Measurements from ENCODE around the gene OARD1.
A peak's percentile ranks its signal among the peaks of the same experiment; 100 is the strongest.
"Not testable (repeated sequence)": the region's sequence is repeated elsewhere in the genome, so short reads cannot be mapped to it uniquely, and the experiment has no call there.

OARD1 gene

GRCh38 chr6:41071923-41072835, at the start of gene OARD1:
OARD1 (minus strand) TSS chr6:41072356; CDS start chr6:41071634, 722 bp downstream.
- DNase-seq: peak; percentile 100

DNA sequence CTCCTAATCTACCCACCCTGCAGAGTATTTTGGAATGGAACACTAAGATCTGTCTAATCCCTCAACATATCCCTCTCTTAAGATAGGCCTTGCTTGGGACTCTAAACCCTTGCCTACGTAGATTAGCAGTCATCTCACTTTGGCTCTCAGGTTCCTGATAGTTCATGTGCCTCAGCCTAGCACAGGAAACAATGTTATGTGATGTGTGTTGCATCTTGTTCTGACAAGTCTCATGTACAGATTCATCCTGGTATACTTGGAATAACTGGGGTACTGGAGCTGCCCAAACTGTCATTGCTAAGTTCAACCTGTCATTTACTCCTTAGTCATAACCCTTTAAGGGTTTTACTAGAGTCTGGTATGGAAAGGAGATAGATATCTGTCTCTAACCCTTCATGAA, 47.9 kb upstream of the OARD1 start:
- no peak for DNase-seq

- DNase-seq: no peak
Observed at GRCh38 chr6:41119508-41119907, 47.4 kb upstream of the OARD1 start.

DNA sequence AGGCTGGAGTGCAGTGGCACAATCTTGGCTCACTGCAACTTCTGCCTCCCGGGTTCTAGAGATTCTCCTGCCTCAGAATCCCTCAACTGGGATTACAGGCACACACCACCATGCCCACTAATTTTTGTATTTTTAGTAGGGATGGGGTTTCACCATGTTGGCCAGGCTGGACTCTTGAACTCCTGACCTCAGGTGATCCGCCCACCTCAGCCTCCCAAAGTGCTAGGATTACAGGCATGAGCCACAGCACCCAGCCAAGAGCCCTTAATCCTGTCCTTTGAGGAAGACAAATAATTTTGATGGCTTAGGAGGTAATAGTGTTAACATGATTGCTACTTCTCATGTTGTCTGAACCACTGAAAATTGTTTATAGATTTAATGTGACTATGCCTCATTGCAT, 42.9 kb upstream of the OARD1 start:
- DNase-seq: not testable (repeated sequence)

DNA sequence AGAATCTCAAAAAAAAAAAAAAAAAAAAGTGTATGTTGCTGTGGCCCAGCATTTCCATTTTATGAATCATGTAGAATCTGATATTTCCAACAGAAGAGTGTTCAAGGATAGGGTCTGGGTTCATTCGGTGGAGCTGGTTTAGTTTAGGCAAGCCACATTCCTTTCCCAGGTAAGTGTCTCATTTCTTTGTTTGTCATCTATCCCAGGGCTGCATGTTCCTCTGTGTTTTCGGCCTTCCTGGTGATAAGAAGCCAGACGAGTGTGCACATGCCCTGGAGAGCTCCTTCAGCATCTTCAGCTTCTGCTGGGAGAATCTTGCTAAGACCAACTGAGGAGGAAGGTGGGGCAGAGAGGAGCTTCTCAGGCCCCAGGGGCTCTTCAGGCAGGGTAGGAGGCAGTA, 38.9 kb upstream of the OARD1 start:
- no peak for DNase-seq

GRCh38 chr6:41103847-41104246, 31.7 kb upstream of the OARD1 start:
- DNase-seq: no peak

GRCh38 chr6:41100871-41101287, 28.7 kb upstream of the OARD1 start:
- DNase-seq: peak; percentile 40

DNA sequence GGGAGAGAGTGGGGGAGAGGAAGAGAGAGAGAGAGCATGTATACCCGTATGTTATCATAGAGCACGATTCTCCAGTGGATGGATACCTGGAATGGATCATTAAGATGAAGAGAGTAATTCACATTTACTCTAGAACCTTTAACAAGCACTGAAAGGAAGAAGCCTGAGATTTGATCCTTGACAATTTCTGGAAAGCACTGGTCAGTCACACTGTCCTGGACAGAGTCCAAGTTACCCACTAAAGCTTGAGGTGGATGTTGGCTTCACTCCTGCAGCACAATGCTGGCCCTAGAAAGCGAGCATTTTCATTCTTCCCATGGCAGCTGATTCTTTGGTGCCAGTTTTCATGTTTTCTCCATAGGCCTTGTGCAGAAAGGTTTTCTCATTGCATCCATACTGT, 26.2 kb upstream of the OARD1 start:
- no peak for DNase-seq

DNA sequence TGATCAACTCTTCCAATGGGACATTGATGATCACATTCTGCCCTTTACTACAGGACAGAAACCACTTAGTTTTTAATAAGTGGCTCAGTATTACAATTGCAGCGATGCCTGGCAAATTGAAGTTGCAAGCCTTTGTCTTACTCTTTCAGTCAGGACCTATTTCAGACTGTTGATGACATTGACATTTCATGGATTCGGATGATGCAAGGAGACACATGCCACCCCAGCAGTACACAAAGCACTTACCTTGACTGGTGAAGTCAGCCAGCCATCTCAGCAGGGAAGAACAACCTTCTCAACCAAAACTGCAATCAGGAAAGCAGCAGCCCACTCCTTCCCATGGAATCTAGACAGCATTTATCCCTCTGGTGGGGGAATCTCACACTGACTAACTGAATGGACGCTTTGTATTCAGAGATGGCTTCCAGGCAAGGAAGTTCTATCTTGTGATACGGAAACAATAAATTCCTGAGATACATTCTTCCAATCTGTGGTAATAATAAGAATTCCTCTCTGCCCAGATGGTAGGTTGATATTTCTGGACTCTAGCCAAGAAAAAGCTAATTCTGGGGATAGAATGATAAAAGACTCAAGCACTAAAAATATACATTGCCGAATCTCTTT, 25.4 kb upstream of the OARD1 start:
- DNase-seq: no peak

DNA sequence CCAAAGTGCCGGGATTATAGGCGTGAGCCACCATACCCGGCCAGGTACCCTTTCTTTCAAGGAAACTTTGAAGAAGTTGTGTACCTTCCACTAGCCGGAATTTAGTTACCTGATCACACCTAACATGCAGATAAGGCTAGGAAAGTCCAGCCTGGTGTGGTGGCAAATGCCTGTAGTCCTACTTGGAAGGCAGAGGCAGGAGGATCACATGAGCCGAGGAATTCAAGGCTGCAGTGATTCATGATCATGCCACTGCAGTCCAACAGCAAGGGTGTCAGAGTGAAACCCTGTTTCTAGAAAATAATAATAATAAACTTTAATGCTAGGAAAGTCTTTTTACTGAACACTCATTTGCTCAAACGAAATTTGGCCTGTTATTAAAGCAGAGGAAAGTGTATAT, 21.6 kb upstream of the OARD1 start:
- DNase-seq: no peak

GRCh38 chr6:41092421-41093140, 20.4 kb upstream of the OARD1 start:
- DNase-seq: no peak

DNA sequence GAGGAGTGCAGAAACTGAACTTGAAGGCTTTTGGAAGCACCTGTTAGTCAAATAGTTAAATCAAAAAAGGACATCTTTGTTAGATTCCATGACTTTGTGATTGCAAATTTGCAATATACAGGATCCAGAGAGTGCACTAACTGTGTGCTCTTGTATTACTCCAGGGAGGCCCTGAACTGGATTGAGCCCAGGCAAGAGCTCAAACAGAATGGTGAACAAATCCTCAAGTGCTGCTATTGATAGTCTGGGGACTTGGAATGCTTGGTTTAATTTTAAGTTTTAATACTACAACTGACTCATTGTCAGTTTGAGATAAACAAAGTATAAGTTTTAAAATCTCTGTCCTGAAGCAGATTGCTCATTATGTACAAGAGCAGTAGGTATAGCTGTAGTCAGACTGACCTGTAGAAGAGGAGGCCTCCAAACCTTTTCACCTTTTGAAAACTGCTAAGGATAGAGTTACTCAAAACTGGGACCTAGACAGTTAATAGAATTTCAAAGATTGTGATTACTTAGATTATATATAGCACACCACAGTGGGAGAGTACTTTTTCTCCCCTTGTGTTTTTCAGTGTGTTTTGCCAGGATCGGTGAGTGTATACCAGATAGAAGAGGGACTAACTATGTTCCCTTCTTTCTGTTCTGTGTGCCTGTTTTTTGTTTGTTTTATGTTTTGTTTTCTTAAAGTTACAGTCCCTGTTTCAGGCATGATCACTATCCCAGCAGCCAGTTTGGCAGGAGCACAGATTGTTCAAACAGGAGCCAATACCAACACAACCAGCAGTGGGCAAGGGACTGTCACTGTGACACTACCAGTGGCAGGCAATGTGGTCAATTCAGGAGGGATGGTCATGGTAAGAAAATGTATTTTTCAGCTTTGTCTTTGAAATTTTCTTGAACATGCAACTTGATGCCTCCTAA, 18.9 kb upstream of the OARD1 start:
- DNase-seq: no peak

DNA sequence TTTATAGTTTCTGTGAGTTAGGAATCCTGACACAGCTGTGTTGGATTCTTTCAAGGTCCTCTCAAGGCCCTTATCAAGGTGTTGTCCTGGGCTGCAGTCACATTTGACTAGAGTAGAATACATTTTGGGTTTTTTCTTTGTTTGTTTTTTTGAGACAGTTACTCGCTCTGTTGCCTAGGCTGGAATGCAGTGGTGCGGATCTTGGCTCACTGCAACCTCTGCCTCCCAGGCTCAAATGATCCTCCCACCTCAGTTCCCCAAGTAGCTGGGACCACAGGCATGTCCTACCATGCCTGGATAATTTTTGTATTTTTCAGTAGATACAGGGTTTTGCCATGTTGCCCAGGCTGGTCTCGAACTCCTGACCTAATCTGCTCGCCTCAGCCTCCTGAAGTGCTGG, 16.3 kb upstream of the OARD1 start:
- DNase-seq: no peak

GRCh38 chr6:41085182-41085581, 13.0 kb upstream of the OARD1 start:
- DNase-seq: no peak

GRCh38 chr6:41083072-41083471, 10.9 kb upstream of the OARD1 start:
- no peak for DNase-seq

DNA sequence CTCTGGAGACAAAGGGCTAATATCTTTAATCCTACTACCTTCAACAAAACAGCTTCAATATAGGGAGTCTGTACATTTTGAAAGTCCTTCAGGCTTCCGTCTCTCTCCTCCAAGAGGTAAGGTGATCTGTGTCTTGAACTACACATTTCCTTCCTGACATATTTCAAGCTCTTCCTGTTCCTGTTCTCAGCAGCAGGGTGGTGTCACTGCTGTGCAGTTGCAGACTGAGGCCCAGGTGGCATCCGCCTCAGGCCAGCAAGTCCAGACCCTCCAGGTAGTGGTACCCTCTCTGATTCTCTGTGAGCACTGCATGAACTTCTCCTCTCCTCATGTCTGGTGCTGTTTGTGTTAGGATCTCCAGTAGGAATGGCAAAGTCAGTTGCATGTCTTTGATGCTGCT, 8.5 kb upstream of the OARD1 start:
- no peak for DNase-seq

DNA sequence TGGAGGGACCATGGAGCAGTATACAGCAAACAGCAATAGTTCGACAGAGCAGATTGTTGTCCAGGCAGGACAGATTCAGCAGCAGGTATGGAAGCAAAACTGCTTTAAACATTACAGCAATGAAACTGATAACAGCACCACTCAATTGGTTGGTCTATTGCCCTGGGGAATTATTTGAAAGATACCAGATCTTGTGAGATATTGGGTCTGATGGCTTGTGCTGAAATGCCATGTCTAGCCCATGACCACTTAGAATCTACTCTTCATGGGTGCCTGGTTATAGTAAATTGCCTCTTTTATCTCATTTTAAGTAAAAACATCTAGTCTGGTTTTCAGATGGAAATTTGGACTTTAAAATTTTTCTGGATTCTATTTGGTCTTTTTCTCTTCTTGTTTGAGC, 6.9 kb upstream of the OARD1 start:
- DNase-seq: no peak

GRCh38 chr6:41078101-41078500, 5.9 kb upstream of the OARD1 start:
- DNase-seq: no peak

GRCh38 chr6:41077536-41077935, 5.4 kb upstream of the OARD1 start:
- DNase-seq: no peak

DNA sequence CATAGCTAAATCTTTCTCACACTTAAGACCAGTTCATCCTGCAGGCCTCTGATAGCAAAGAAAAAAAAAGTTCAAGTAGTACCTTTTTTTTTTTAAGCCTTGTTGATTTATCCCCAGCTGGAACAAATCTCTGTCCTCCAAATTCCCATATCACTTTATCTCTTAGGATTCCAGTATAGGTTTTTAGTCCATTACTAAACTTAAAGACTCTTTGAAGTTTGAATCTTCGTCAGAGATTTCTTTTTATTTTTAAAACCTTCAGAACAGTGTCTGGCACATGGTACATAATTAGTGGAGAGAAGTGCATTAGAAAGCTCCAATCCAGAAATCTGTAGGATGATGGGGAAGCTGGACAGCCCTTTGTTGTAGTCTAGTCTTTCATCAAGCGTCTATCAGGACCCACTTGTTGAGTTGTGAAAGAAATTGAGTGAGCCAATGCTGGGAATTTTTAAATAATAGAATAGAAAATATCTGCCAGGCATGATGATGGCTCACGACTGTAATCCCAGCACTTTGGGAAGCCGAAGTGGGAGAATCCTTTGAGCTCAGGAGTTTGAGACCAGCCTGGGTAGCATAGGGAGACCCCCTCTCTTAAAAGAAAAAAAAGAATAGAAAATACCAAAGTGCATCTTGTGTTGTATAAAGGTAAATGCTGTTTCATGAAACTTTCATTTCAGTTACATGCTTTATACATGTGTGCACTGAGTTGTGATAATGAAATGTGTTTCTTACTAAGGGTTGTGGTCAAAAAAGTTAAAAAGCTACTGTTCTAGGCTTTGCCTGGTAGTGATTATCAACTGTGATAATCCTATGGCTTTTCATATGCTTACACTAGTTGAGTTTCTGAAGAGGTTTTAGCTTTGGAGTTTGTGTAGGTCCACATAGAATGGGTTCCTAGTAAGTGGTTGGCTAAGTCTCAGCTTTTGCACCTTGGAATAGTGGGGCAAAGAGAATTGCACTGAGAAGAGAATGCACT, 3.8 kb upstream of the OARD1 start:
- no peak for DNase-seq

DNA sequence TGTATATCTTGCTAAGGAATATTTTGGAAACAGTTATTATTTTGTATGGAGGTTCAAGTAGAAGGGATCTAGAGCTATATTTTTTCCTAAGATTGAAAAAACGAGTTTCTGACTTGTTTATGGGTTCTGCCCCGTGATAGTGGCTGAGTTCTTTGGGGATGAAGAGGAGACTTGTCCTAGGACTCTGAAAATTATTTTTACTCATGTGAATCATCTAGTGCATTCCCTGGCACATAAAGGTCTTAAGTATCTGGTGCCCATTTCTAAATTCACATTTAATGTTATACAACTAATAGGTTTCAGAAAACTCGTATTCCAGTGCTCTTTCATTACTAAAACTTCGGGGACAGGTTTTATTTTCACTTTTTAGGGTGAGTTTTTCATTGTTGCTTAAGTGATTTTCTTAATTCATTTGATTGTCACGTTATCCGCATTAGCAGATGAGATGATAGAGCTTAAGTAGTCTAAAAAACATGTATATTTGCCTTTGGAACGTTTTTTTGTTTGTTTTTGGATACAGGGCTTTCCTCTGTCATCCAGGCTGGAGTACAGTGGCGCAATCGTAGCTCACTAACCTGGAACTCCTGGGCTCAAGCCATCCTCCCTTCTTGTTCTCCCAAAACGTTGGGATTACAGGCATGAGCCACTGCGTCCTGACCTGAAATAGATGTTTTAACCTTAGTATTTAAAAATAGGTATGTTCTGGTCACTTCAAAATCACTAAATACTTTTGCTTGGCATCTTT, 2.7 kb upstream of the OARD1 start:
- no peak for DNase-seq
